ENCODE data around the gene ADGB. TPM values are rescaled to one million over a fixed set of nuclear protein-coding genes. Genes with fewer than 3 reads are reported as not detected.
A peak's percentile ranks its signal among the peaks of the same experiment; 100 is the strongest.

ADGB gene
- total and polyA plus RNA-seq, 2 of the 13 experiments (the other 11 are each of a cell fraction or from before 2014, with no cell fraction given): not detected

DNA sequence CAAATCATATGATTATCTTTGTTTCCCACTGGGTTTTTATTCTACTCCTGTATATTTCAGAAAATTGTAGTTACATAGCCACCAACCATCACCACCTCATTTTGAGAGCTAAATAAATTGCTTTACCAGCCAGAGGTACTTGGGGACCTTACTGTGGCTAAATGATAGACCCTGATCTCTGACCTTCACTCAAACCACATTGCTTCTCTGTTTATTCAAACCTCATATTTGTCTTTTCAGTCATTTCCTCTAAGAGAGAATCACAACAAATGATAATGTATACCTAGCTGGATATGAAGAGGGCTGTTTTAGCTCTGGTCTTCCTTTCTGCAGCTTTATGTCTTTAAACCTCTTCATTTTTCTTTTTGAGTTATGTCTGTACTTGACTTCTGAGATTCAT lies 142.8 kb downstream of the ADGB start (continued):
- TF ChIP-seq, protein P1, sequence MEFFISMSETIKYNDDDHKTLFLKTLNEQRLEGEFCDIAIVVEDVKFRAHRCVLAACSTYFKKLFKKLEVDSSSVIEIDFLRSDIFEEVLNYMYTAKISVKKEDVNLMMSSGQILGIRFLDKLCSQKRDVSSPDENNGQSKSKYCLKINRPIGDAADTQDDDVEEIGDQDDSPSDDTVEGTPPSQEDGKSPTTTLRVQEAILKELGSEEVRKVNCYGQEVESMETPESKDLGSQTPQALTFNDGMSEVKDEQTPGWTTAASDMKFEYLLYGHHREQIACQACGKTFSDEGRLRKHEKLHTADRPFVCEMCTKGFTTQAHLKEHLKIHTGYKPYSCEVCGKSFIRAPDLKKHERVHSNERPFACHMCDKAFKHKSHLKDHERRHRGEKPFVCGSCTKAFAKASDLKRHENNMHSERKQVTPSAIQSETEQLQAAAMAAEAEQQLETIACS (CRISPR knock-in tag; IDR thresholded peaks at IDR 0.05): no peak
- TF ChIP-seq, protein P2, sequence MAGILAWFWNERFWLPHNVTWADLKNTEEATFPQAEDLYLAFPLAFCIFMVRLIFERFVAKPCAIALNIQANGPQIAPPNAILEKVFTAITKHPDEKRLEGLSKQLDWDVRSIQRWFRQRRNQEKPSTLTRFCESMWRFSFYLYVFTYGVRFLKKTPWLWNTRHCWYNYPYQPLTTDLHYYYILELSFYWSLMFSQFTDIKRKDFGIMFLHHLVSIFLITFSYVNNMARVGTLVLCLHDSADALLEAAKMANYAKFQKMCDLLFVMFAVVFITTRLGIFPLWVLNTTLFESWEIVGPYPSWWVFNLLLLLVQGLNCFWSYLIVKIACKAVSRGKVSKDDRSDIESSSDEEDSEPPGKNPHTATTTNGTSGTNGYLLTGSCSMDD (CRISPR knock-in tag; IDR thresholded peaks at IDR 0.05): no peak
- TF ChIP-seq JUND (CRISPR knock-in tag; IDR thresholded peaks at IDR 0.05): no peak
- TF ChIP-seq MTA3 (CRISPR knock-in tag; IDR thresholded peaks at IDR 0.05): no peak
- TF ChIP-seq MIXL1 (CRISPR knock-in tag; IDR thresholded peaks at IDR 0.05): peak; percentile 70; the same call in 1 of the 2 replicates
- TF ChIP-seq HMG20A (CRISPR knock-in tag; IDR thresholded peaks at IDR 0.05; ENCODE audit: borderline replicate concordance): peak; percentile 28; the same call in 1 of the 2 replicates

DNA sequence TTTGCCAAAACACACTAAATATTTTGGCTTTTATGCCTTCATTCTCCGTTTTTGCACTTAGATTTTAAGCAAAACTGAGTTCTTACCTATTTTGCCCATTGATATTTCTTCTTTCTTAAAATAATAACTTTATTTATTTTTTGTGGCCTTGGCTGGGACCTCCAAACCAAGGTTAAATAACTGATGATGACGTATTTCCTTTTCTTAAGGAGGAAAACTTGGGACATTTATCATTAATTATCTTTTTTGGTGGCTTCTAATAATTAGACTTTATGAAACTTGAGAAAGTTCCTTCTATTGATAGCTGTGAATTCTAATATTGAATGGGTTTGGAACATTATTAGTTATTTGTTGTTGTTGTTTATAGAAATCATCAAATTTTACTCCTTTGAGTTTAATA lies 154.5 kb downstream of the ADGB start:
- FAIRE-seq: no peak
- in situ Hi-C loops (cut with HindIII; ENCODE audit: extremely low pct_ligation_motif_present, low pct_unique_long_range_greater_than_20kb): no loop called here

More for the DNA sequence above, 154.5 kb downstream of the ADGB start:
- no peak for ATAC-seq
- H3K36me3 ChIP-seq (replicated peaks in 1 of 2; ENCODE audit: control insufficient read depth in 1 of 2, insufficient read depth in 2 of 2, low read length in 2 of 2): no peaks in the 10 kb centered on the region
- H3K4me2 ChIP-seq (ENCODE audit: low read depth, low read length): no peak overlapping the region
- H3K4me1 ChIP-seq (ENCODE audit: insufficient read depth, low read length): no peaks in the 10 kb centered on the region
- under 1% methylated on average over 2 of the region's 2 CpGs for WGBS (ENCODE audit: low lambda C conversion rate)
- H3K27ac ChIP-seq (ENCODE audit: extremely low read length, insufficient read depth, low read length): no peak overlapping the region
- BruUV-seq (replicated peaks): no TSS peak
- H3K9ac ChIP-seq (ENCODE audit: insufficient read depth, low read depth, low read length): no peak overlapping the region
- no peak overlapping the region for H2AFZ ChIP-seq (ENCODE audit: low read length)
- no peaks in the 10 kb centered on the region; a peak in 1 of 5 replicates for H3K27me3 ChIP-seq (ENCODE audit: control insufficient read depth in 1 of 2, insufficient read depth in 2 of 2, low read length in 2 of 2)
- ChIA-PET CTCF (ENCODE audit: low intra/inter-chr PET ratio, low total read pairs) (no interaction called here), POLR2A (no interaction called here)
- no peak for DNase-seq (ENCODE audit: low spot score)
- no peaks in the 10 kb centered on the region for H4K20me1 ChIP-seq (ENCODE audit: insufficient read depth, low read length)
- H3K79me2 ChIP-seq (ENCODE audit: insufficient read depth, low read length): no peaks in the 10 kb centered on the region
- intact Hi-C loops (cut with micrococcal nuclease; ENCODE audit: unreplicated experiment): no loop called here
- no peaks in the 10 kb centered on the region for H3K9me3 ChIP-seq (ENCODE audit: low read length)
- H3K4me3 ChIP-seq (replicated peaks in 1 of 3; ENCODE audit: insufficient read depth in 1 of 3, low read depth in 2 of 3, low read length in 3 of 3): no peak overlapping the region
- TF ChIP-seq, protein P3, sequence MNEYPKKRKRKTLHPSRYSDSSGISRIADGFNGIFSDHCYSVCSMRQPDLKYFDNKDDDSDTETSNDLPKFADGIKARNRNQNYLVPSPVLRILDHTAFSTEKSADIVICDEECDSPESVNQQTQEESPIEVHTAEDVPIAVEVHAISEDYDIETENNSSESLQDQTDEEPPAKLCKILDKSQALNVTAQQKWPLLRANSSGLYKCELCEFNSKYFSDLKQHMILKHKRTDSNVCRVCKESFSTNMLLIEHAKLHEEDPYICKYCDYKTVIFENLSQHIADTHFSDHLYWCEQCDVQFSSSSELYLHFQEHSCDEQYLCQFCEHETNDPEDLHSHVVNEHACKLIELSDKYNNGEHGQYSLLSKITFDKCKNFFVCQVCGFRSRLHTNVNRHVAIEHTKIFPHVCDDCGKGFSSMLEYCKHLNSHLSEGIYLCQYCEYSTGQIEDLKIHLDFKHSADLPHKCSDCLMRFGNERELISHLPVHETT (CRISPR knock-in tag; conservative IDR thresholded peaks at IDR 0.05): no peak
- peak; percentile 60 for TF ChIP-seq CREB1 (IDR thresholded peaks at IDR 0.05)
- no peak for TF ChIP-seq CREB1 (CRISPR knock-in tag; IDR thresholded peaks at IDR 0.05)
- TF ChIP-seq ATF7 (IDR thresholded peaks at IDR 0.05): peak; percentile 55; the same call in 1 of the 2 replicates
- no peak for TF ChIP-seq ATF7 (CRISPR knock-in tag; IDR thresholded peaks at IDR 0.05)
- no peak for TF ChIP-seq EED (CRISPR knock-in tag; IDR thresholded peaks at IDR 0.05)

Measured in HepG2 (cell line).